ENCODE measurements around the gene DPP9. TPM values are rescaled to one million over a fixed set of nuclear protein-coding genes. Genes with fewer than 3 reads are reported as not detected.
A peak's percentile ranks its signal among the peaks of the same experiment; 100 is the strongest.
"Not testable (repeated sequence)": the region's sequence is repeated elsewhere in the genome, so short reads cannot be mapped to it uniquely, and the experiment has no call there.

DPP9 gene
- total RNA-seq, 6 experiments from 2014 or later, result 47.3 to 118 (median 54.5) TPM

DNA sequence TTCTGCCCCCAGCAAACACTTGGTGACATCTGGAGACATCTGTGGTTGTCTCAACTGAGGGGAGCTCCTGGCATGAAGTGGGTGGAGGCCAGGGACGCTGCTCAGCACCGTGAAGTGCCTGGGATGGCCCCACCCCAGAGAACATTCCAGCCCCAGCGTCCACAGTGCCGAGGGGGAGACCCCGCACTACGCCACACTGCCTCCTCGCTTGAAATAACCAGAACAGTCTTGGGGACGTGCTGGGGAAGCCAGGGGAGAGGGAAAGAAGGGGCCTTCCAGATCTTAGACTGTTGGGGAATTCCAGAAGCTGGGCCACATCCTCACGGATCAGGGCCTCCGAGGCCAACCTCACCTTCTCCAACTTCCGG lies 4.2 kb downstream of the DPP9 start:
- Histone ChIP-seq H3K4me3 (peak overlapping the region in 1 of 3 donors; percentile 87), H3K36me3 (peaks cover 0 to 38% (median 15%) of the 10 kb centered on the region in 4 donors), H3K27ac (peak overlapping the region in 1 of 3 donors; percentile 88), H3K4me1 (peaks cover 0 to 78% (median 31%) of the 10 kb centered on the region in 4 donors), H3K27me3 (no peaks in the 10 kb centered on the region), H3K9me3 (no peaks in the 10 kb centered on the region)
- DNase-seq (no peak), ATAC-seq (no peak)
- intact Hi-C loops (cut with DNase I), result no loop called here
- TF ChIP-seq, protein P1, sequence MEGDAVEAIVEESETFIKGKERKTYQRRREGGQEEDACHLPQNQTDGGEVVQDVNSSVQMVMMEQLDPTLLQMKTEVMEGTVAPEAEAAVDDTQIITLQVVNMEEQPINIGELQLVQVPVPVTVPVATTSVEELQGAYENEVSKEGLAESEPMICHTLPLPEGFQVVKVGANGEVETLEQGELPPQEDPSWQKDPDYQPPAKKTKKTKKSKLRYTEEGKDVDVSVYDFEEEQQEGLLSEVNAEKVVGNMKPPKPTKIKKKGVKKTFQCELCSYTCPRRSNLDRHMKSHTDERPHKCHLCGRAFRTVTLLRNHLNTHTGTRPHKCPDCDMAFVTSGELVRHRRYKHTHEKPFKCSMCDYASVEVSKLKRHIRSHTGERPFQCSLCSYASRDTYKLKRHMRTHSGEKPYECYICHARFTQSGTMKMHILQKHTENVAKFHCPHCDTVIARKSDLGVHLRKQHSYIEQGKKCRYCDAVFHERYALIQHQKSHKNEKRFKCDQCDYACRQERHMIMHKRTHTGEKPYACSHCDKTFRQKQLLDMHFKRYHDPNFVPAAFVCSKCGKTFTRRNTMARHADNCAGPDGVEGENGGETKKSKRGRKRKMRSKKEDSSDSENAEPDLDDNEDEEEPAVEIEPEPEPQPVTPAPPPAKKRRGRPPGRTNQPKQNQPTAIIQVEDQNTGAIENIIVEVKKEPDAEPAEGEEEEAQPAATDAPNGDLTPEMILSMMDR (IDR thresholded peaks at IDR 0.05), result no peak
- no peak for TF ChIP-seq POLR2A (IDR thresholded peaks at IDR 0.05)
- 85% methylated on average over 3 of the region's 11 CpGs for WGBS (ENCODE audit: insufficient coverage, low coverage, low lambda C conversion rate, missing lambda C conversion rate)

DNA sequence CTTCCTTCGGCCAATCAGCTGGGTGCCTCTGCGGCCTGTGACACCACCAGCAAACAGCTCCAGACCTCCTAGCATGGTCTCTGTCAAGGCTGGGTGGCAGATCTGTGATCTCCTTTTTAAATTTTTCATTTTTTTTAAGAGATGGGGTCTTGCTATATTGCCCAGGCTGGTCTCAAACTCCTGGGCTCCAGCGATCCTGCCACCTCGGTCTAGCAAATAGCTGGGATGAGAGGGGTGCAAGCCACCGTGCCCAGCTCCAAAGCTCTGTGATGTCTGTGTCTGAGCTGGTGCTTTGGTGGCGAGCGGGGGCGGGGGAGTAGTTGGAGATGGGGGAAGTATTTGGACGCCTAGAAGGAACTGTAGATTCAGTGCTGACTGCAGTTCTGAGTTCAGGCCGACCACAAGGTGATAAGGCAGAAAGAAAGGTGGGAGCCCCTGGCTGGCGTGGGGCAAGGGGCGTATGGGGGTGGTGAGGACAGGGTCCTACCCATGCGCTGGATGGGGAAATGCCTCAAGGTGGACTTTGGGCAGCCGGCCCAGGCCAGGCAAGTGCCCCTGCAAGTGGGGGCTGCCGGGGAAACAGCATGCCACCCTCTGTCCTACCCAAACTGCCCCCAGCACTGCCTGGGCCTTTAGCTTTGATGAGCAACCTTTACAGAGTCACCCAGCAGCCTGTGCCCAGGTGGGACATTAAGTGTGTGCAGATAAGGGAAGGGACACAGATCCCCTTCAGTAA lies 5.5 kb downstream of the DPP9 start:
- no peak for ATAC-seq
- 64% methylated on average over 7 of the region's 15 CpGs for WGBS (ENCODE audit: insufficient coverage, low coverage, low lambda C conversion rate, missing lambda C conversion rate)
- H3K27ac ChIP-seq, result peak overlapping the region in 1 of 3 donors; percentile 99
- no peaks in the 10 kb centered on the region for H3K27me3 ChIP-seq
- TF ChIP-seq, protein P1 (IDR thresholded peaks at IDR 0.05), result no peak
- no peak for TF ChIP-seq POLR2A (IDR thresholded peaks at IDR 0.05)
- no peak for DNase-seq
- peaks cover 0 to 92% (median 38%) of the 10 kb centered on the region in 4 donors for H3K4me1 ChIP-seq
- H3K36me3 ChIP-seq, result peaks cover 0 to 51% (median 21%) of the 10 kb centered on the region in 4 donors
- intact Hi-C loops (cut with DNase I), result no loop called here
- H3K4me3 ChIP-seq, result peak overlapping the region in 1 of 3 donors; percentile 30
- H3K9me3 ChIP-seq, result no peaks in the 10 kb centered on the region

- peaks cover 0 to 97% (median 42%) of the 10 kb centered on the region in 4 donors for H3K4me1 ChIP-seq
- DNase-seq (peak in 1 of 3 donors; percentile 38), ATAC-seq (peak in 1 of 4 donors; percentile 6)
- TF ChIP-seq, protein P1 (IDR thresholded peaks at IDR 0.05), result no peak
- TF ChIP-seq POLR2A (IDR thresholded peaks at IDR 0.05), result no peak
- H3K4me3 ChIP-seq, result peak overlapping the region in 1 of 3 donors; percentile 30
- H3K9me3 ChIP-seq, result no peaks in the 10 kb centered on the region
- H3K36me3 ChIP-seq, result peaks cover 0 to 59% (median 28%) of the 10 kb centered on the region in 4 donors
- H3K27ac ChIP-seq, result peak overlapping the region in 2 of 3 donors; percentile 24 to 99
- H3K27me3 ChIP-seq, result no peaks in the 10 kb centered on the region
- 26% methylated on average over 11 of the region's 23 CpGs for WGBS (ENCODE audit: insufficient coverage, low coverage, low lambda C conversion rate, missing lambda C conversion rate)
- intact Hi-C loops (cut with DNase I), result no loop called here
Measured at GRCh38 chr19:4717191-4717965, 6.3 kb downstream of the DPP9 start.

DNA sequence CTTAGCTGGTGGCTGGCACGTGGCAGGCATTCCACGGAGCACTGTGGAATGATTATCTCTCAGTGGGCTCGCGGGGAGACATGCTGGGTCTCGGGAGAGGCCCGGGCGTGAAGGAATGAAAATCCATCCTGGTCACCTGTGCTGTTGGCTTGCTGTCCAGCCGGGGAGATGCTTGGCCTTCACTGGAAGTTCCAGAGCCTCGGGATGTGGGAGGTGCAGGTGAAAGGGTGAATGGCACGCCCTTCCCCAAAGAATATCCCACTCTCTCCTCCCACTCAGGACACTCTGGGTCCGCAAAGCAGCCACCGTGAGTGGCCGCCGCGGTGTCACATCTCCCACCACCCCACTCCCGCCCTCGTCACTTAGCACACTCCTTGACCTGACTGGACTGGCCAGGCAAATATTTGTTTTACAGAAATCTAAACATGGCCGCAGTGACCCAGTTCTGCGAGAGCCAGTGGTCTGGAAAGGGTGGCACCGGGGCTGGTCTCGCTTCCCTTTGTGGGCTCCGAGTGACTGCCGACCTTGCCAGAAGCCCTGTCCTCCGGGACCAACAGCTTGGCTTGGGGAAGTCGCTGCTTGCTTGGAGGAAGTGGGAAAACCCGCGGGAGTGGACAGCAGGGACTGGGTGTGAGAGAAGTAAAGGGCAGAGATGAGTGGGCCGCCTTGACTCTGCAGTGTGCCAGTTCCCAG lies 8.0 kb downstream of the DPP9 start:
- Histone ChIP-seq H3K9me3 (no peaks in the 10 kb centered on the region), H3K4me1 (peaks cover 0 to 99% (median 45%) of the 10 kb centered on the region in 4 donors), H3K27me3 (no peaks in the 10 kb centered on the region), H3K27ac (peak overlapping the region; percentile 68 to 99 (median 76)), H3K4me3 (peak overlapping the region in 2 of 3 donors; percentile 22 to 29), H3K36me3 (peaks cover 0 to 72% (median 28%) of the 10 kb centered on the region in 4 donors)
- TF ChIP-seq, protein P1 (IDR thresholded peaks at IDR 0.05), result no peak
- TF ChIP-seq POLR2A (IDR thresholded peaks at IDR 0.05), result peak; percentile 10
- intact Hi-C loops (cut with DNase I), result no loop called here
- peak; percentile 57 to 80 (median 71) for ATAC-seq
- peak; percentile 79 to 91 (median 88) for DNase-seq
- 46% methylated on average over 17 of the region's 28 CpGs for WGBS (ENCODE audit: insufficient coverage, low coverage, low lambda C conversion rate, missing lambda C conversion rate)

DNA sequence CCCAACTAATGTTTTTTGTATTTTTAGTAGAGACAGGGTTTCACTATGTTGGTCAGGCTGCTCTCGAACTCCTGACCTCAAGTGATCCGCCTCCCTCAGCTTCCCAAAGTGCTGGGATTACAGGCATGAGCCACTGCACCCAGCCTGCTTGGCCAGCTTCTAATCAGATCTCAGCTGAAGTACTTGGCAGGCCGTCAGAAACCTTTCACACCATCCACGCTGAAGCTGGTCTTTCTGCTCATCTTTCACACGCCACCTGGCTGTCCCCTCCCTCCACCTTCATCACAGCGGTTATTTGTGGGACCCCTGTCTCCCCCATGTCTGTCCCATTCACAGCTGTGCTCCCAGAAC lies 8.5 kb downstream of the DPP9 start:
- DNase-seq (peak; percentile 58 to 87 (median 78)), ATAC-seq (peak; percentile 31 to 47 (median 43))
- H3K27me3 ChIP-seq; H3K9me3 ChIP-seq; intact Hi-C loops (cut with DNase I): not testable (repeated sequence)
- Histone ChIP-seq H3K36me3 (peaks cover 0 to 72% (median 26%) of the 10 kb centered on the region in 4 donors), H3K27ac (peak overlapping the region; percentile 68 to 99 (median 76)), H3K4me3 (peak overlapping the region in 2 of 3 donors; percentile 22 to 29), H3K4me1 (peaks cover 0 to 99% (median 45%) of the 10 kb centered on the region in 4 donors)
- 48% methylated on average over 5 of the region's 6 CpGs for WGBS (ENCODE audit: insufficient coverage, low coverage, low lambda C conversion rate, missing lambda C conversion rate)

All from right lobe of liver (tissue), 6 donors.